Measurements from ENCODE around the gene UBXN4. TPM values are rescaled to one million over a fixed set of nuclear protein-coding genes. Genes with fewer than 3 reads are reported as not detected.

UBXN4 gene
- total RNA-seq, 4 donors from 2014 or later: 54.8 to 85.1 (median 77.0) TPM

- no peaks in the 10 kb centered on the region for H3K27me3 ChIP-seq
- no peak for ATAC-seq
- in situ Hi-C loops (cut with MboI; ENCODE audit: low sequenced_read_pairs in 4 of 4) (no loop called here), intact Hi-C loops (cut with DNase I; ENCODE audit: low total_unique reads) (loop anchor here (10.0 kb wide), 1 partner anchor 792 kb away; no protein-coding TSS in a partner anchor)
- no peaks in the 10 kb centered on the region for H3K36me3 ChIP-seq
- H3K4me1 ChIP-seq: no peaks in the 10 kb centered on the region
- no peak overlapping the region for H3K27ac ChIP-seq
- DNase-seq: no peak
- TF ChIP-seq POLR2A (IDR thresholded peaks at IDR 0.05): no peak
- TF ChIP-seq, protein P1, sequence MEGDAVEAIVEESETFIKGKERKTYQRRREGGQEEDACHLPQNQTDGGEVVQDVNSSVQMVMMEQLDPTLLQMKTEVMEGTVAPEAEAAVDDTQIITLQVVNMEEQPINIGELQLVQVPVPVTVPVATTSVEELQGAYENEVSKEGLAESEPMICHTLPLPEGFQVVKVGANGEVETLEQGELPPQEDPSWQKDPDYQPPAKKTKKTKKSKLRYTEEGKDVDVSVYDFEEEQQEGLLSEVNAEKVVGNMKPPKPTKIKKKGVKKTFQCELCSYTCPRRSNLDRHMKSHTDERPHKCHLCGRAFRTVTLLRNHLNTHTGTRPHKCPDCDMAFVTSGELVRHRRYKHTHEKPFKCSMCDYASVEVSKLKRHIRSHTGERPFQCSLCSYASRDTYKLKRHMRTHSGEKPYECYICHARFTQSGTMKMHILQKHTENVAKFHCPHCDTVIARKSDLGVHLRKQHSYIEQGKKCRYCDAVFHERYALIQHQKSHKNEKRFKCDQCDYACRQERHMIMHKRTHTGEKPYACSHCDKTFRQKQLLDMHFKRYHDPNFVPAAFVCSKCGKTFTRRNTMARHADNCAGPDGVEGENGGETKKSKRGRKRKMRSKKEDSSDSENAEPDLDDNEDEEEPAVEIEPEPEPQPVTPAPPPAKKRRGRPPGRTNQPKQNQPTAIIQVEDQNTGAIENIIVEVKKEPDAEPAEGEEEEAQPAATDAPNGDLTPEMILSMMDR (IDR thresholded peaks at IDR 0.05 in 4 of 5, conservative IDR thresholded peaks at IDR 0.05 in 1 of 5): no peak
- no peaks in the 10 kb centered on the region for H3K9me3 ChIP-seq
- no peak overlapping the region for H3K4me3 ChIP-seq
Measured at GRCh38 chr2:135796606-135797005, 55.0 kb downstream of the UBXN4 start.

DNA sequence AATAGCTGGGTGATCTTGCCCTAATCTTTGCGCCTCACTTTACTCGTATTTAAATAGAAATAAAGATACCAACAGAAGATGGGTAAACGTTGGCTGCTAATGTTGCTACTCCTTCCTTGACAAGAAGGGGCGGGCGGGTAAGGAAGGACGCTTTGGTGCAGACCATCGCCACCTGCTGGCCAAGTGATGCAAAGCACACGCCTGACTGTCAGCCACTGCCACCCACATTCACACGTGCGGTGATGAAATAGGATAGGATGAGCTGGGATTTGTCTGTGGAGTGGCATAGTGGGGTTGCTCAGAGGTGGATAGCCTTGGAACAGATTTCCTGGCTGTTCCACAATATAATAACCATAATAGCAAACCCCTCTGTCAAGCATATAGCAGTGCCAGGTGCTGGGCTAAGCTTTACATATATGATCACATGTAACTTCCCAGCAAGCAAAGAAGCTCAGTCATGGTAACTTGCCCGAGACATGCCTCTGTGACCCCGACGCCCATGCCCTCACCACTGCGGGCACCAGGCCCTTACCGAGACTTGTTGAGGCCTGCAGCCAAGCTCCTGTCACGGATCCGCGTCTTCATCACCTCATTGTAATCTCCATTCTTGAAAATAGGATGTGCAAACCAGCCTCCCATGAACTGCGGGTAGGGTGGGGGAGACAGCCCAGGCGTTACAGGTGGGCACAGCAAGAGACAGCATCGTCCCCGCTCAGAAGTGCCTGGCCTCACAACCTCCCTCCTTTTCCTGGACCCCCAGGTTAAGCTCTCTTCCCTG is 56.0 kb downstream of the UBXN4 start:
- H3K36me3 ChIP-seq: no peaks in the 10 kb centered on the region
- no peak overlapping the region for H3K4me3 ChIP-seq
- intact Hi-C loops (cut with DNase I; ENCODE audit: low total_unique reads) (loop anchor here (10.0 kb wide), 1 partner anchor 793 kb away; no protein-coding TSS in a partner anchor), in situ Hi-C loops (cut with MboI; ENCODE audit: low sequenced_read_pairs in 4 of 4) (no loop called here)
- ATAC-seq (peak; percentile 56 to 84), DNase-seq (peak; percentile 26 to 36)
- no peak overlapping the region for H3K27ac ChIP-seq
- H3K4me1 ChIP-seq: no peaks in the 10 kb centered on the region
- H3K27me3 ChIP-seq: no peaks in the 10 kb centered on the region
- no peak for TF ChIP-seq POLR2A (IDR thresholded peaks at IDR 0.05)
- TF ChIP-seq, protein P1 (IDR thresholded peaks at IDR 0.05 in 4 of 5, conservative IDR thresholded peaks at IDR 0.05 in 1 of 5): peak; percentile 49 to 85 (median 73)
- no peaks in the 10 kb centered on the region for H3K9me3 ChIP-seq

DNA sequence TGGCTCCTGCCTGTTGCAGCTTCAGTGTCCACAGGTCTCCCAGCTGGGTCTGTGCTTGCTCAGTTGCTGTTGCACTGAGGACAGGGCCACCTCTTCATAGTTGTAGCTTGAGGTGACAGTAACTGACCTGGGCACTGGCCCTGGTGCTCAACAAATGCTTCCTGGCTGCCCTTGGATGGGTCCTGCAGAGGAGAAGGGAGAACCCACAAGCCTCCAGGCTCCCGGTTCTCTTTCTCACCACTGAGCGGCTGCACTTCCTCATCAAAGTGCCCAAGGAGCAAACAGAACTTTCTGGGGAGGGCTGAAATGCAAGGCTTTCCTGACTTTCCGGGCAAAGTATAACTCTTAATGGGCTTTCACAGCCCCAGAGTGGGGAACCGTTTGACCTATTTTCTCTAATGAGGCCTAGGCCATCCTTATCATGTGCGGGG is 56.6 kb downstream of the UBXN4 start:
- intact Hi-C loops (cut with DNase I; ENCODE audit: low total_unique reads) (loop anchor here (10.0 kb wide), 1 partner anchor 793 kb away; no protein-coding TSS in a partner anchor), in situ Hi-C loops (cut with MboI; ENCODE audit: low sequenced_read_pairs in 4 of 4) (no loop called here)
- Histone ChIP-seq H3K27me3 (no peaks in the 10 kb centered on the region), H3K36me3 (no peaks in the 10 kb centered on the region), H3K27ac (no peak overlapping the region), H3K4me3 (no peak overlapping the region), H3K9me3 (no peaks in the 10 kb centered on the region), H3K4me1 (no peaks in the 10 kb centered on the region)
- TF ChIP-seq POLR2A (IDR thresholded peaks at IDR 0.05): no peak
- TF ChIP-seq, protein P1 (IDR thresholded peaks at IDR 0.05 in 4 of 5, conservative IDR thresholded peaks at IDR 0.05 in 1 of 5): no peak
- ATAC-seq (no peak), DNase-seq (no peak)

- no peaks in the 10 kb centered on the region for H3K4me1 ChIP-seq
- H3K27me3 ChIP-seq: no peaks in the 10 kb centered on the region
- TF ChIP-seq, protein P1 (IDR thresholded peaks at IDR 0.05 in 4 of 5, conservative IDR thresholded peaks at IDR 0.05 in 1 of 5): no peak
- TF ChIP-seq POLR2A (IDR thresholded peaks at IDR 0.05): no peak
- H3K9me3 ChIP-seq: no peaks in the 10 kb centered on the region
- in situ Hi-C loops (cut with MboI; ENCODE audit: low sequenced_read_pairs in 4 of 4) (no loop called here), intact Hi-C loops (cut with DNase I; ENCODE audit: low total_unique reads) (loop anchor here (10.0 kb wide), 1 partner anchor 794 kb away; no protein-coding TSS in a partner anchor)
- ATAC-seq (no peak), DNase-seq (no peak)
- no peak overlapping the region for H3K4me3 ChIP-seq
- no peaks in the 10 kb centered on the region for H3K36me3 ChIP-seq
- H3K27ac ChIP-seq: no peak overlapping the region
Measured at GRCh38 chr2:135798762-135799161, 57.1 kb downstream of the UBXN4 start.

Measured in gastrocnemius medialis (tissue), 4 donors.